T-cell (primary cell): ENCODE measurements around the gene HCLS1. TPM values are rescaled to one million over a fixed set of nuclear protein-coding genes. Genes with fewer than 3 reads are reported as not detected.
A peak's percentile ranks its signal among the peaks of the same experiment; 100 is the strongest.

ENCODE experiments used
- ATAC-seq, 4 experiments: fragments of 200-7000 bp in 3 of 4; fragments of 150-1000 bp in 1 of 4; cut with Tn5 transposase; replicated peaks in 1 of 4; 1 replicate in 3 of 4; 2 replicates in 1 of 4; pipeline ENCODE4 v1.10.0; 2021; ENCODE audit warnings: moderate library complexity in 3 of 4, mild to moderate bottlenecking in 2 of 4, moderate number of reproducible peaks in 1 of 4
- CTCF ChIA-PET, 2 donors: fragments of 300-600 bp; sonication (Branson Sonifier 250); formaldehyde crosslinking; loops; one replicate each; lab custom pipeline; 2022; ENCODE audit warnings: antibody characterized with exemption in 2 of 2; lab: Charles Lee
- POLR2A ChIA-PET, 2 donors: fragments of 300-600 bp; sonication (Branson Sonifier 250); formaldehyde crosslinking; loops; one replicate each; lab custom pipeline; 2022; ENCODE audit warnings: antibody characterized with exemption in 2 of 2; lab: Charles Lee
- DNase-seq, 35 experiments: peaks; one replicate each; pipeline versions ENCODE4 v3.0.0 to v3.0.0-alpha.2; 2013 to 2023
- H3K27ac ChIP-seq: one replicate; pipeline ENCODE4 v1.5.1; 2013; ENCODE audit warnings: low read length
- H3K27me3 ChIP-seq, 2 experiments: replicated peaks in 1 of 2; 1 replicate in 1 of 2; 2 replicates in 1 of 2; pipeline versions ENCODE4 v1.6.1 to v1.7.0; 2013; ENCODE audit warnings: low read length in 1 of 2, mixed read lengths in 1 of 2; ENCODE audit not compliant: control insufficient read depth in 2 of 2, insufficient read depth in 2 of 2; ENCODE audit errors: extremely low read depth in 1 of 2
- H3K36me3 ChIP-seq, 2 donors: 1 replicate in 1 of 2; 2 replicates in 1 of 2; pipeline versions ENCODE4 v1.6.1 to v1.7.0; 2013; ENCODE audit warnings: low read length in 1 of 2; ENCODE audit not compliant: control insufficient read depth in 2 of 2, insufficient read depth in 1 of 2; ENCODE audit errors: extremely low read depth in 1 of 2
- H3K4me1 ChIP-seq, 2 experiments: 1 replicate in 1 of 2; 2 replicates in 1 of 2; pipeline versions ENCODE4 v1.6.1 to v1.7.0; 2013; ENCODE audit warnings: low read length in 2 of 2, mixed read lengths in 1 of 2; ENCODE audit not compliant: insufficient read depth in 2 of 2, control insufficient read depth in 1 of 2; ENCODE audit errors: extremely low read depth in 1 of 2
- H3K4me3 ChIP-seq, 2 donors: 1 replicate in 1 of 2; 2 replicates in 1 of 2; pipeline versions ENCODE4 v1.5.1 to v1.7.0; 2013; ENCODE audit warnings: mild to moderate bottlenecking in 2 of 2, low read length in 1 of 2, moderate library complexity in 1 of 2; ENCODE audit not compliant: control insufficient read depth in 1 of 2; ENCODE audit errors: extremely low read depth in 1 of 2
- H3K9me3 ChIP-seq: 2 replicates; pipeline ENCODE4 v1.7.0; 2013
- H3K27ac Mint-ChIP-seq, 2 donors: one replicate each; pipeline ENCODE4 v1.8.0; 2020 to 2021; ENCODE audit warnings: mild to moderate bottlenecking in 2 of 2, mixed read lengths in 2 of 2
- H3K27me3 Mint-ChIP-seq, 2 donors: one replicate each; pipeline ENCODE4 v1.8.0; 2021 to 2022; ENCODE audit warnings: mixed read lengths in 2 of 2
- H3K36me3 Mint-ChIP-seq: one replicate; pipeline ENCODE4 v1.8.0; 2021; ENCODE audit warnings: mixed read lengths
- H3K4me1 Mint-ChIP-seq, 3 donors: one replicate each; pipeline ENCODE4 v1.8.0; 2020 to 2022; ENCODE audit warnings: mixed read lengths in 3 of 3, mild to moderate bottlenecking in 1 of 3
- H3K4me3 Mint-ChIP-seq, 3 donors: one replicate each; pipeline ENCODE4 v1.8.0; 2020 to 2022; ENCODE audit warnings: mild to moderate bottlenecking in 3 of 3, mixed read lengths in 3 of 3, moderate library complexity in 3 of 3
- H3K9me3 Mint-ChIP-seq, 3 donors: one replicate each; pipeline ENCODE4 v1.8.0; 2020 to 2022; ENCODE audit warnings: mixed read lengths in 3 of 3
- WGBS: methylation state at CpG from one replicate; pipeline ENCODE4 v1.1.5; 2013; ENCODE audit warnings: missing lambda C conversion rate; ENCODE audit not compliant: insufficient coverage; 5-methylcytosine and 5-hydroxymethylcytosine counted together
- total RNA-seq, 35 experiments: library from RNA in 6 of 35; stranded (reverse) in 6 of 35; fragments of 120-200 nt in 1 of 35; gene quantifications; one replicate each; pipeline versions ENCODE4 v1.2.1 to v1.2.4 and lab custom pipeline; 2013 to 2026

HCLS1 gene
- total RNA-seq, 5 donors from 2014 or later (not counting 1 experiment from before 2014, with no cell fraction given): 280 to 329 (median 321) TPM

DNA sequence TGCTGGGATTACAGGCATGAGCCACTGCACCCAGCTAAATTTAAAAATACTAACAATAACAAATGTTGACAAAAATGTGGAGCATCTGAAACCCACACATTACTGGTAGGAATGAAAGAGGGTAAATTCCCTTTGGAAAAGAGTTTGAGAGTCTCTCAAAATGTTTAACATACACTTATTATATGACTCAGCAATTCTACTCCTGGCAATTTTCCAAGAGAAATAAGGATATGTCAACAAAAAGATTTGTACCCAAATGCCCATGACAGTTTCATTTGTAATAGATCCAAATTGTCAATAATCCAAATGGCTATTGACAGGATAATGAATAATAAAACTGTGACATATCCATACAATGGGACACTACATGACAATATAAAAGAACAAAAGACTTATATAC, 9.0 kb downstream of the HCLS1 start:
- ChIA-PET CTCF (no interaction called here), POLR2A (no interaction called here)
- Mint-ChIP-seq H3K9me3 (no peaks in the 10 kb centered on the region), H3K27ac (peak overlapping the region; percentile 64 to 78), H3K27me3 (no peaks in the 10 kb centered on the region), H3K4me3 (peak overlapping the region in 2 of 3 donors; percentile 7 to 24), H3K36me3 (peaks cover 54% of the 10 kb centered on the region), H3K4me1 (peaks cover 56 to 75% (median 73%) of the 10 kb centered on the region in 3 donors)
- Histone ChIP-seq H3K27ac (no peak overlapping the region), H3K36me3 (peaks cover 0 to 65% of the 10 kb centered on the region in 2 donors), H3K4me3 (no peak overlapping the region), H3K27me3 (no peaks in the 10 kb centered on the region), H3K9me3 (no peaks in the 10 kb centered on the region), H3K4me1 (peaks cover 11 to 25% of the 10 kb centered on the region in 2 experiments)
- ATAC-seq: no peak
- no peak for DNase-seq

DNA sequence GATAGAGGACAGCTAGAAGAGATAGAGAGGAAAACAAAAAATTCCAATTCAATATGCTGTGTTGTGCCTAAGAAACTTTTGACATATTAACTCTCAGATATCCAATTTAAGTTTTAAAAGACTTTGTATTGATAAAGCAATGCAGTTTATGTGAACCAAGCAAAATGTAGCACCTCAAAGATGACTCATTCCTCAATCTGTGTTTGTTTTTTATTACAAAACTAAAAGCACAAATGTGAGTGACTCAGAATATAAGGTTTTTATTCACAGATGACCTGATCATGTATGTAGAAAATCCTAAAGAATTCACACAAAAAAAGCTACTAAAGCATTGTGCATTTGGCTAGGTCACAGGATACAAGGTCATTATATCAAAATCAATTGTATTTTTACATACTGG, 11.1 kb downstream of the HCLS1 start:
- no peak for ATAC-seq
- peaks cover 8 to 19% of the 10 kb centered on the region in 2 experiments for H3K4me1 ChIP-seq
- Mint-ChIP-seq H3K27me3 (no peaks in the 10 kb centered on the region), H3K4me3 (no peak overlapping the region), H3K4me1 (peaks cover 44 to 59% (median 58%) of the 10 kb centered on the region in 3 donors), H3K36me3 (peaks cover 53% of the 10 kb centered on the region), H3K9me3 (no peaks in the 10 kb centered on the region), H3K27ac (peak overlapping the region in 1 of 2 donors; percentile 48)
- no peaks in the 10 kb centered on the region for H3K9me3 ChIP-seq
- CTCF ChIA-PET: interaction anchor here in 1 of 2 donors (1.1 kb wide), 1 partner anchor 11 kb away, joined by 4 read pairs; the partner anchor contains the start of gene HCLS1
- peaks cover 3 to 57% of the 10 kb centered on the region in 2 donors for H3K36me3 ChIP-seq
- no peak overlapping the region for H3K27ac ChIP-seq
- no peak for DNase-seq
- POLR2A ChIA-PET: no interaction called here
- H3K4me3 ChIP-seq: no peak overlapping the region
- H3K27me3 ChIP-seq: no peaks in the 10 kb centered on the region

DNA sequence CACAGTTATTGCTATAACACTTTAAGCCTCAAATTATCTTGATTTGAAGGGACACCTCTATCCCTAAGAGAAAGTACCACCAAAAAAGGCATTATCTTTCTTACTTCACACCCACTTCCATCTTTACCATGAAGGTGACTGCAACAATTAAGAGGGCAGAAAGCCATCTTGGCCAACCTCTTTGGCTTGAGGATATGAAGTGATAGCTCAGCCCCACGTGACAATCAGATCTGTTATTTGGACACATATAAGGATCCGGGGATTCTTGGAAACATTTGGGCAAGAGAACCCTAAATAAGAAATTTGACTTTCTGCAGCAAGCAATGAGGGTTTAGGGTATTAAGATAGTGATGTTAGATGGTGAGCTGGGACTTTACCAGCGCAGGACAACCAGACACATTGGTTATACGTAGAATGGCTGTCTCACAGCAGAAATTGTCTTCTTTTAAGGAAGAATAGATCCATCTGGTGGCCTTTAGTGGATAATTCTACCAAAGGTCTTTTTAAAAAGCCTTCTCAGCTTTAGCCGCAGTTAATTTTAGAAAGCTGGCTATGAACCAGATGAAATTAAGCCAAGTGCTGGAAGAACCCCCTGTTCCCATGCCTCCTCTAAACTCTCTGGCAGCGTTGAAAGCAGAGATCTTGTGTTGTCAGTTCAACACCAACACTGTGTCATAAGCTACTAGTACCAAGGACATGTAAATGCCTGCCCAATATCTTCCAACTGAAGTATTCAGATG, 12.3 kb downstream of the HCLS1 start:
- Mint-ChIP-seq H3K4me3 (no peak overlapping the region), H3K9me3 (no peaks in the 10 kb centered on the region), H3K4me1 (peaks cover 34 to 48% (median 46%) of the 10 kb centered on the region in 3 donors), H3K27ac (peak overlapping the region in 1 of 2 donors; percentile 16), H3K27me3 (no peaks in the 10 kb centered on the region), H3K36me3 (peaks cover 57% of the 10 kb centered on the region)
- peaks cover 0 to 11% of the 10 kb centered on the region in 2 experiments for H3K4me1 ChIP-seq
- no peak for ATAC-seq
- no peak overlapping the region for H3K4me3 ChIP-seq
- H3K9me3 ChIP-seq: no peaks in the 10 kb centered on the region
- WGBS: 98% methylated on average over 5 of the region's 6 CpGs
- POLR2A ChIA-PET: no interaction called here
- no peak overlapping the region for H3K27ac ChIP-seq
- H3K27me3 ChIP-seq: no peaks in the 10 kb centered on the region
- CTCF ChIA-PET: interaction anchor here in 1 of 2 donors (1.1 kb wide), 1 partner anchor 12 kb away, joined by 4 read pairs; the partner anchor contains the start of gene HCLS1
- peaks cover 5 to 62% of the 10 kb centered on the region in 2 donors for H3K36me3 ChIP-seq
- no peak for DNase-seq

DNA sequence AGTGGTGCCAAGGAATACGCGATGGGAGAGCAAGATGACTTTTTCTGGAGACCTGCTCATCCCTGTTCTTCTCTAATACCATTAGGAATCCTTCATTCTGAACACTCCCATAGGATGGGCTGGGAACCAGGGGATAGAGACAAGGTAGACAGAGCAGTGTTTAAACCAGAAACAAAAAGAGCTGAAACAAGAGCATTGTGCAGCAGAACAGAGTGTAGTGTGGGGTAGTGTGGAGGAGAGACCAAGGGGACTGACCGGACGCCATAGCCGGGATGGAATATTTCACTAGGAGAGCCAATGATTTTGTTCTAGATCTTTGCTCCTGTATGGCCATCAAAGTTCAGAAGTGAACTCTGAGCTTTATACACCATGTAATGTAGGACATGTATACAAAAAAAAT, 15.6 kb downstream of the HCLS1 start:
- Mint-ChIP-seq H3K27ac (no peak overlapping the region), H3K4me3 (no peak overlapping the region), H3K9me3 (no peaks in the 10 kb centered on the region), H3K4me1 (peaks cover 28 to 31% (median 29%) of the 10 kb centered on the region in 3 donors), H3K27me3 (no peaks in the 10 kb centered on the region), H3K36me3 (peaks cover 60% of the 10 kb centered on the region)
- ChIA-PET POLR2A (no interaction called here), CTCF (no interaction called here)
- peaks cover 7 to 69% of the 10 kb centered on the region in 2 donors for H3K36me3 ChIP-seq
- WGBS: 100% methylated on average over 2 of the region's 5 CpGs
- no peak overlapping the region for H3K4me3 ChIP-seq
- no peak overlapping the region for H3K27ac ChIP-seq
- DNase-seq (no peak), ATAC-seq (no peak)
- no peaks in the 10 kb centered on the region for H3K27me3 ChIP-seq
- H3K9me3 ChIP-seq: no peaks in the 10 kb centered on the region
- H3K4me1 ChIP-seq: no peaks in the 10 kb centered on the region

DNA sequence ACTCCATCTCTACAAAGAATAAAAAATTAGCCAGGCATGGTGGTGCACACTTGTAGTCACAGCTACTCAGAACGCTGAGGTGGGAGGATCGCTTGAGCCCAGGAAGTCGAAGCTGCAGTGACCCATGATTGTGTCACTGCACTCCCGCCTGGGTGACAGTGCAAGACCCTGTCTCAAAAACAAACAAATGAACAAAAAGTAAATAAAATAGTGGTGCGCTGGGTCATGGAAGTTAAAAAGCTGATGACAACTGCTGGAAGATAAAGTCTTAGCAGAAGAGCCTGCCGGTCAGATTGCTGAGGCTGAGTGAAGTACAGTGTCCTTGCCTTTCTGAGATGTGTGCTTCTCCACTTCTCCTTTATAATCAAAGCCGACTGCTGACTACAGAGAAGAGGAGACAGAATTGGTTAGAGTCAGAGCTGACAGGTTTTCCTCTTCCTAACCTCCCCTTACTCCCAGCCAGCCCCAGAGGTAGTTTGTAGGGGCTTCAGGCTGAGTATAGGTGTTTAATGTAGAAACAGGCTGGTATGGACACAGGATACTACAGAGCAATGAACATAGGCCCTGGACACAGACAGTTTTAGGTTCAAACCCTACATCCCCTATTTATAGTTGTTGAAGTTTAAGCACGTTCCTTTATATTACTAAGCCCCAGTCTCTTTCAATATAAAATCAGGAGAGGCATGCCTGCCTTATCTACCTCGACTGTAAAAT, 17.9 kb downstream of the HCLS1 start:
- Mint-ChIP-seq H3K9me3 (no peaks in the 10 kb centered on the region), H3K27me3 (no peaks in the 10 kb centered on the region), H3K4me1 (peaks cover 13 to 28% (median 19%) of the 10 kb centered on the region in 3 donors), H3K36me3 (peaks cover 69% of the 10 kb centered on the region), H3K27ac (peak overlapping the region in 1 of 2 donors; percentile 24), H3K4me3 (no peak overlapping the region)
- DNase-seq: no peak
- ChIA-PET CTCF (no interaction called here), POLR2A (interaction anchor here in 1 of 2 donors (0.6 to 1.1 kb wide), 2 partner anchors 15 to 25 kb away, joined by 3 to 4 read pairs; no protein-coding TSS in a partner anchor)
- no peak for ATAC-seq
- 93% methylated on average over 3 of the region's 9 CpGs for WGBS
- Histone ChIP-seq H3K9me3 (no peaks in the 10 kb centered on the region), H3K27ac (no peak overlapping the region), H3K4me1 (no peaks in the 10 kb centered on the region), H3K4me3 (no peak overlapping the region), H3K36me3 (peaks cover 12 to 72% of the 10 kb centered on the region in 2 donors), H3K27me3 (no peaks in the 10 kb centered on the region)

DNA sequence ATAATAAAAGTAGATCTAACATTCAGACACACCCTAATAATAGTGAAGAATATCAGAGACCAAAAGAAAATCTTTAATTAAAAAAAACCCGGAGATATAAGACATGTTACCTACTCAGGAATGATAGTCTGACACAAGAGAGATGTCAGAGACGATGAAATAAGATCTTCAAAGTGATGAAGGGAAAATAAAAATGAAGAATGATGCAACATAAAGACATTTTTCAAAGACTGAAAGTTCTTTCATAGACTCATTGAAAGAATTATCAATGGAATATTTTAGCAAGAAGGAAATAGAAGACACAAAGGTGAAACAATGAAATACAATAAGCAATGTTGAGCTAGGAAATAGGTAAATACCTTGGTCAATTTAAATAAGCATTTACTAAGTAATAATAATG, 19.6 kb downstream of the HCLS1 start:
- H3K4me3 Mint-ChIP-seq: no peak overlapping the region
- CTCF ChIA-PET: no interaction called here
- DNase-seq: no peak
- ATAC-seq: no peak
- Histone ChIP-seq H3K27ac (no peak overlapping the region), H3K4me3 (no peak overlapping the region), H3K36me3 (peaks cover 17 to 82% of the 10 kb centered on the region in 2 donors), H3K4me1 (no peaks in the 10 kb centered on the region), H3K27me3 (no peaks in the 10 kb centered on the region), H3K9me3 (no peaks in the 10 kb centered on the region)
- H3K27ac Mint-ChIP-seq: peak overlapping the region in 1 of 2 donors; percentile 11
- WGBS: no CpG with 5 or more reads among the region's 2 CpGs
- no peaks in the 10 kb centered on the region for H3K27me3 Mint-ChIP-seq
- peaks cover 12 to 22% (median 16%) of the 10 kb centered on the region in 3 donors for H3K4me1 Mint-ChIP-seq
- H3K36me3 Mint-ChIP-seq: peaks cover 81% of the 10 kb centered on the region
- no peaks in the 10 kb centered on the region for H3K9me3 Mint-ChIP-seq
- POLR2A ChIA-PET: interaction anchor here in 1 of 2 donors (0.7 kb wide), 1 partner anchor 1848 kb away, joined by 4 read pairs; no protein-coding TSS in a partner anchor
